GM23338 (cell line): ENCODE measurements around the gene PICALM. TPM values are rescaled to one million over a fixed set of nuclear protein-coding genes. Genes with fewer than 3 reads are reported as not detected.

ENCODE experiments used
- ATAC-seq: fragments of 200-7000 bp; cut with Tn5 transposase; 3 replicates; pipeline ENCODE4 v1.9.1; 2020
- DNase-seq: peaks from one replicate; pipeline ENCODE4 v3.0.0-alpha.2; 2015; ENCODE audit warnings: low spot score
- H2AFZ ChIP-seq: fragments of 200-600 bp; sonication (generic); 2 replicates; pipeline ENCODE4 v1.8.0; 2016; ENCODE audit warnings: antibody characterized with exemption, mild to moderate bottlenecking, moderate library complexity
- H3F3A ChIP-seq: fragments of 200-600 bp; sonication (generic); replicated peaks from 2 replicates; pipeline ENCODE4 v1.8.0; 2017; ENCODE audit warnings: antibody characterized with exemption, mixed run types, low read depth
- H3K27ac ChIP-seq: fragments of 200-600 bp; sonication (generic); 2 replicates; pipeline ENCODE4 v1.6.1; 2016; ENCODE audit warnings: low read depth
- H3K27me3 ChIP-seq: fragments of 200-600 bp; sonication (generic); 2 replicates; pipeline ENCODE4 v1.8.0; 2016; ENCODE audit warnings: mild to moderate bottlenecking, mixed run types, moderate library complexity; ENCODE audit not compliant: insufficient read depth
- H3K36me3 ChIP-seq: fragments of 200-600 bp; sonication (generic); 2 replicates; pipeline ENCODE4 v1.8.0; 2016; ENCODE audit warnings: mild to moderate bottlenecking; ENCODE audit not compliant: insufficient read depth
- H3K4me1 ChIP-seq: fragments of 200-600 bp; sonication (generic); 2 replicates; pipeline ENCODE4 v1.8.0; 2016; ENCODE audit warnings: mild to moderate bottlenecking, moderate library complexity; ENCODE audit not compliant: insufficient read depth
- H3K4me2 ChIP-seq: fragments of 200-600 bp; sonication (generic); 2 replicates; pipeline ENCODE4 v1.7.1; 2017; ENCODE audit warnings: mixed run types
- H3K4me3 ChIP-seq: fragments of 200-600 bp; sonication (generic); 2 replicates; pipeline ENCODE4 v1.6.1; 2016; ENCODE audit warnings: mixed run types
- H3K79me2 ChIP-seq: fragments of 200-600 bp; sonication (generic); replicated peaks from 2 replicates; pipeline ENCODE4 v1.8.0; 2017; ENCODE audit warnings: mild to moderate bottlenecking; ENCODE audit not compliant: insufficient read depth
- H3K9me2 ChIP-seq: fragments of 200-600 bp; sonication (generic); 2 replicates; pipeline ENCODE4 v1.8.0; 2017; ENCODE audit not compliant: insufficient read depth
- H4K20me1 ChIP-seq: fragments of 200-600 bp; sonication (generic); replicated peaks from 2 replicates; pipeline ENCODE4 v1.8.0; 2017; ENCODE audit warnings: mild to moderate bottlenecking; ENCODE audit not compliant: insufficient read depth
- H3K27ac Mint-ChIP-seq: 2 replicates; pipeline ENCODE4 v1.8.0; 2020; ENCODE audit warnings: inconsistent platforms, mild to moderate bottlenecking, moderate library complexity, mixed read lengths
- H3K27me3 Mint-ChIP-seq: 3 replicates; pipeline ENCODE4 v1.8.0; 2022; ENCODE audit warnings: low read depth, mild to moderate bottlenecking, moderate library complexity, mixed read lengths, inconsistent platforms; ENCODE audit not compliant: insufficient read depth, poor library complexity
- H3K36me3 Mint-ChIP-seq: 3 replicates; pipeline ENCODE4 v1.8.0; 2021; ENCODE audit warnings: low read depth, mild to moderate bottlenecking, inconsistent platforms, moderate library complexity, mixed read lengths
- H3K4me1 Mint-ChIP-seq: 3 replicates; pipeline ENCODE4 v1.8.0; 2020; ENCODE audit warnings: mild to moderate bottlenecking, inconsistent platforms, mixed read lengths
- H3K4me3 Mint-ChIP-seq: 3 replicates; pipeline ENCODE4 v1.8.0; 2021; ENCODE audit warnings: moderate library complexity, mild to moderate bottlenecking, inconsistent platforms, mixed read lengths
- H3K9me3 Mint-ChIP-seq: 3 replicates; pipeline ENCODE4 v1.8.0; 2020; ENCODE audit warnings: moderate library complexity, mild to moderate bottlenecking, inconsistent platforms, mixed read lengths
- REST ChIP-seq: IDR thresholded peaks from one replicate; pipeline ENCODE4 v1.6.1; 2018; ENCODE audit warnings: antibody characterized with exemption; ENCODE audit not compliant: unreplicated experiment
- ZNF462 ChIP-seq: fragments of 250-450 bp; sonication (Bioruptor Pico); IDR thresholded peaks from 2 replicates; pipeline ENCODE4 v1.5.0; 2020; ENCODE audit warnings: mild to moderate bottlenecking, moderate library complexity
- polyA plus RNA-seq: library from polyadenylated mRNA; unstranded; fragments of >200 nt; fragmentation: Nextera tagmentation; extraction: Ambion mirVana; gene quantifications from 2 replicates; pipeline ENCODE4 v1.2.1, GENCODE V29; 2016
- total RNA-seq: library from RNA; depleted of rRNA; stranded (reverse); fragments of >200 nt; shearing (Covaris generic); gene quantifications from 2 replicates; pipeline ENCODE4 v1.2.3, GENCODE V29; 2014

PICALM gene
- total and polyA plus RNA-seq, 2 experiments from 2014 or later, result 27.9 to 134 TPM

DNA sequence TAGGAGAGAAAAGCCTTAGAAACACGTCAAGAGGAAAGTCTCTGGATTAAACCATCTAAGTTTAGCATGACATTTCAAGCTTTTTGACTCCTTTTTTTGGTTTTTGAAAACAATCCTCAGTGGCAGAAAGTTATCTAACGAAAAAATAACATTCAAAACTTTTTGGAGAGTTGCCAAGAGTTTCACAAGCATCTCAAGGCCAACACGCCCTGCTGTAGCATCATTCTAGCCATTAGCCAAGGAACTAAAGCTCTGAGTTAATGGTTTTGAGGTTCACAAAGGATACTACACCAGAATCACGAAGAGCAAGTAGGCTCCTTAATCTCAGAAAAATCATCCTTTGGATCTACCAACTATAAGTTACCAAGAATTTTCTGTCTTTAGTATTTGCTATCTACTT lies 94.8 kb downstream of the PICALM start:
- no peaks in the 10 kb centered on the region; the same call in 1 of the 2 replicates for H3K36me3 ChIP-seq
- no peaks in the 10 kb centered on the region for H3K27me3 ChIP-seq
- ATAC-seq (no peak), DNase-seq (no peak)
- TF ChIP-seq ZNF462 (CRISPR knock-in tag) (no peak), REST (no peak)
- Mint-ChIP-seq H3K4me1 (no peaks in the 10 kb centered on the region; the same call in 2 of the 3 replicates), H3K27ac (no peak overlapping the region), H3K4me3 (no peak overlapping the region), H3K36me3 (peaks cover 28% of the 10 kb centered on the region; the same call in 2 of the 3 replicates), H3K27me3 (no peaks in the 10 kb centered on the region), H3K9me3 (no peaks in the 10 kb centered on the region)
- H3K4me1 ChIP-seq, result no peaks in the 10 kb centered on the region
- no peak overlapping the region for H3K4me3 ChIP-seq
- H2AFZ ChIP-seq, result no peak overlapping the region
- H3F3A ChIP-seq, result no peaks in the 10 kb centered on the region
- H4K20me1 ChIP-seq, result no peaks in the 10 kb centered on the region
- no peak overlapping the region for H3K4me2 ChIP-seq
- H3K79me2 ChIP-seq, result no peaks in the 10 kb centered on the region
- H3K9me2 ChIP-seq, result no peaks in the 10 kb centered on the region
- peak overlapping the region; percentile 8; the same call in 1 of the 2 replicates for H3K27ac ChIP-seq
